Renal cortex interstitium (tissue), 3 donors: ENCODE measurements around the gene LEMD2. TPM values are rescaled to one million over a fixed set of nuclear protein-coding genes. Genes with fewer than 3 reads are reported as not detected.

Source experiments
- polyA plus RNA-seq, 3 donors: library from polyadenylated mRNA; unstranded; fragments of 120-200 nt; gene quantifications; one replicate each; pipeline ENCODE4 v1.2.1, GENCODE V29; 2013; ENCODE audit not compliant: insufficient read length in 3 of 3

LEMD2 gene
- polyA plus RNA-seq, 3 donors = 65.9 to 78.7 (median 66.1) TPM

Other genes with a start within 250 kb of the LEMD2 start
- 10 to 100 TPM; 21.0 to 24.1 (median 21.7) TPM for gene BAK1, start 208.9 kb downstream of the LEMD2 start, polyA plus RNA-seq
- gene ITPR3, start 167.8 kb downstream of the LEMD2 start, polyA plus RNA-seq = 10 to 100 TPM in 1 of 3 donors, 1 to 10 TPM in 2; 7.2 to 12.4 (median 8.6) TPM
- gene UQCC2, start 77.4 kb downstream of the LEMD2 start, polyA plus RNA-seq = 10 to 100 TPM; 58.5 to 68.6 (median 65.6) TPM
- gene IP6K3, start 42.2 kb downstream of the LEMD2 start, polyA plus RNA-seq = 1 to 10 TPM in 2 of 3 donors, under 1 TPM in 1; 0.93 to 1.1 (median 1.1) TPM
- 1 to 10 TPM; 1.5 to 2.2 (median 1.9) TPM for gene MLN, start 14.9 kb upstream of the LEMD2 start, polyA plus RNA-seq